ENCODE measurements around the gene ATF1.

DNA sequence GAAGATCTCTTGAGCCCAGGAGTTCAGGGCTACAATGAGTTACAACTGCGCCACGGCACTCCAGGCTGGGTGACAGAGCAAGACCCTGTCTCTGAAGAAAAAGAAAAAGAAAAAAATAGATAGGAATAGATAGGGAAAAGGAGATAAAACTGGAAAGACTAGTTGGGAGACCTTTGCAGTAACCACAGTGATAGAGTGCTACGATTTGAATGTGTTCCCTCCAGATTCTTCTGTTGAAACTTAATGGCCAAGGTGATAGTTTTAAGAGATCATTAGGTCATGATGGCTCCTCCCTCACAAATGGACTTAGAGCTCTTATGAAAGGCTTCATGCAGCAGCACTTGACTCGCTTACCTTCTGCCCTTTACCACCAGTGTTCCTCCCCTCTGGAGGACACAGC, 13.5 kb upstream of the ATF1 start:
- TF ChIP-seq GATA3 (IDR thresholded peaks at IDR 0.05; ENCODE audit: low read depth, low read length) (no peak), GATA2 (IDR thresholded peaks at IDR 0.05; ENCODE audit: low read depth, low read length) (no peak)
